Esophagus muscularis mucosa (tissue), 4 donors: ENCODE data around the gene SLC7A8. TPM values are rescaled to one million over a fixed set of nuclear protein-coding genes. Genes with fewer than 3 reads are reported as not detected.

Experiments
- DNase-seq: peaks from one replicate; pipeline ENCODE4 v3.0.0-alpha.2; 2017; ENCODE audit errors: extremely low spot score
- H3K27ac ChIP-seq, 4 donors: fragments of 200-600 bp; sonication (generic); replicated peaks in 1 of 4; 1 replicate in 3 of 4; 2 replicates in 1 of 4; pipeline ENCODE4 v1.5.1; 2016 to 2019; ENCODE audit warnings: mild to moderate bottlenecking in 1 of 4
- H3K27me3 ChIP-seq, 4 donors: fragments of 200-600 bp; sonication (generic); one replicate each; pipeline versions ENCODE4 v1.5.1 to v1.6.0; 2016 to 2019
- H3K36me3 ChIP-seq, 4 donors: fragments of 200-600 bp; sonication (generic); one replicate each; pipeline ENCODE4 v1.5.1; 2016 to 2019
- H3K4me1 ChIP-seq, 4 donors: fragments of 200-600 bp; sonication (generic); one replicate each; pipeline ENCODE4 v1.5.1; 2016 to 2019
- H3K4me3 ChIP-seq, 4 donors: fragments of 200-600 bp; sonication (generic); 1 replicate in 2 of 4; 2 replicates in 2 of 4; pipeline ENCODE4 v1.5.1; 2016 to 2019; ENCODE audit warnings: mild to moderate bottlenecking in 4 of 4, moderate library complexity in 1 of 4
- H3K9me3 ChIP-seq, 4 donors: fragments of 200-600 bp; sonication (generic); 1 replicate in 3 of 4; 2 replicates in 1 of 4; pipeline ENCODE4 v1.5.1; 2016 to 2019
- CTCF ChIP-seq, 3 experiments: fragments of 200-600 bp in 2 of 3; fragments of 450-650 bp in 1 of 3; sonication (generic) in 2 of 3; IDR thresholded peaks; one replicate each; pipeline ENCODE4 v1.5.1; 2017 to 2019; ENCODE audit warnings: antibody characterized with exemption in 3 of 3, mild to moderate bottlenecking in 2 of 3, moderate library complexity in 1 of 3
- EP300 ChIP-seq: sonication (generic); formaldehyde crosslinking; IDR thresholded peaks from one replicate; pipeline ENCODE4 v1.6.1; 2017; ENCODE audit warnings: antibody characterized with exemption
- POLR2A ChIP-seq: fragments of 450-650 bp; IDR thresholded peaks from one replicate; pipeline ENCODE4 v1.6.1; 2017; ENCODE audit warnings: antibody characterized with exemption, moderate library complexity, mild to moderate bottlenecking, low read depth
- POLR2AphosphoS5 ChIP-seq, 2 donors: sonication (generic); formaldehyde crosslinking; IDR thresholded peaks; one replicate each; pipeline ENCODE4 v1.6.1; 2017; ENCODE audit warnings: antibody characterized with exemption in 2 of 2
- WGBS: methylation state at CpG from one replicate; pipeline ENCODE4 v1.1.5; 2018; 5-methylcytosine and 5-hydroxymethylcytosine counted together
- intact Hi-C: fragments of 100-400 bp; cut with DNase I; formaldehyde crosslinking; loops from one replicate; pipeline ENCODE4 v1.15.1; 2023
- total RNA-seq, 4 donors: library from RNA; depleted of rRNA; stranded (reverse); fragments of >200 nt; gene quantifications; one replicate each; pipeline versions ENCODE4 v1.1.0 to v1.2.1, GENCODE V29; 2016

The SLC7A8 gene
- total RNA-seq, 4 donors from 2014 or later: 19.5 to 48.3 (median 32.5) TPM

GRCh38 chr14:23162005-23162404 lies 21.5 kb downstream of the SLC7A8 start:
- TF ChIP-seq EP300 (no peak), CTCF (IDR thresholded peaks at IDR 0.05) (no peak), POLR2AphosphoS5 (IDR thresholded peaks at IDR 0.05) (no peak), POLR2A (no peak)
- intact Hi-C loops: no loop called here
- H3K36me3 ChIP-seq: peaks cover 6 to 66% (median 43%) of the 10 kb centered on the region in 4 donors

DNA sequence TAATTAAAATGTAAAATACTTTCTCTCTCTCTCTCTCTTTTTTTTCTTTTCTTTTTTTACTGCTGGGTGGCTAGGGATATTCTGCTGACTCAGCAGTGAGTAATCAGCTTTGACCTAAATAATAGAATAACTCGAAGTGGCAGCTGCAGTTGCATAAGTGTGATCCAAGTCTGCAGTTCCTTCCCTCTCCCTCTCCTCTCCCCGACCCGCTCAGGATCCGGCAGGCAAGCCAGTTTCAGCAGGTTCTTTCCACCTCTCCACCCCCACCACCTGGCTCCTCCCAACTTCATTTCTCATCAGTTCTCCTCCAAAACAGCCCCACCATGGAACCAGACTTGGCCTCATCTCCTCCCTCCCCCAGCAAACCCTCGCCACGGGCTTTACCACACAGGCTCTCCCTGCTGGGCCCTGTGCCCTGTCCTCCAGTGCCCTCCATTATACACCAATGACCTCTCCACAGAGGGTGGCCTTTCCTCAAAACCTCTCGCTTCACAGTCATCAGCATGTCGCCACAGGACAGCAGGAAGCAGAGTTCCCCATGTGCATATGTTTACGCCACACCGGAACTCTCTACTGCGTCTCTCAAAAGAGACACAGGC lies 22.4 kb downstream of the SLC7A8 start:
- peak overlapping the region; percentile 47 to 73 (median 58) for H3K27ac ChIP-seq
- intact Hi-C loops: no loop called here

More at GRCh38 chr14:23162005-23162404, 21.5 kb downstream of the SLC7A8 start:
- Histone ChIP-seq H3K27ac (no peak overlapping the region), H3K9me3 (no peaks in the 10 kb centered on the region), H3K27me3 (no peaks in the 10 kb centered on the region), H3K4me1 (peaks cover 7 to 16% (median 14%) of the 10 kb centered on the region in 4 donors), H3K4me3 (no peak overlapping the region)
- WGBS: 78% methylated on average over 5 of the region's 5 CpGs
- no peak for DNase-seq

GRCh38 chr14:23159532-23159931 lies 23.9 kb downstream of the SLC7A8 start:
- Histone ChIP-seq H3K27me3 (no peaks in the 10 kb centered on the region), H3K27ac (no peak overlapping the region), H3K4me1 (peaks cover 14 to 33% (median 31%) of the 10 kb centered on the region in 4 donors), H3K9me3 (no peaks in the 10 kb centered on the region), H3K4me3 (no peak overlapping the region), H3K36me3 (peaks cover 0 to 41% (median 20%) of the 10 kb centered on the region in 4 donors)
- no peak for DNase-seq
- intact Hi-C loops: no loop called here
- no peak for TF ChIP-seq POLR2A
- TF ChIP-seq POLR2AphosphoS5 (IDR thresholded peaks at IDR 0.05): no peak
- no peak for TF ChIP-seq EP300
- 73% methylated on average over 1 of the region's 1 CpG for WGBS

More for the DNA sequence above, 22.4 kb downstream of the SLC7A8 start:
- no peaks in the 10 kb centered on the region for H3K9me3 ChIP-seq
- no peak overlapping the region for H3K4me3 ChIP-seq
- H3K4me1 ChIP-seq: peaks cover 7 to 18% (median 16%) of the 10 kb centered on the region in 4 donors
- DNase-seq: no peak
- H3K36me3 ChIP-seq: peaks cover 5 to 56% (median 33%) of the 10 kb centered on the region in 4 donors
- no peaks in the 10 kb centered on the region for H3K27me3 ChIP-seq
- WGBS: 39% methylated on average over 11 of the region's 11 CpGs
- TF ChIP-seq POLR2AphosphoS5 (IDR thresholded peaks at IDR 0.05) (peak in 1 of 2 donors; percentile 35), CTCF (IDR thresholded peaks at IDR 0.05) (no peak)

DNA sequence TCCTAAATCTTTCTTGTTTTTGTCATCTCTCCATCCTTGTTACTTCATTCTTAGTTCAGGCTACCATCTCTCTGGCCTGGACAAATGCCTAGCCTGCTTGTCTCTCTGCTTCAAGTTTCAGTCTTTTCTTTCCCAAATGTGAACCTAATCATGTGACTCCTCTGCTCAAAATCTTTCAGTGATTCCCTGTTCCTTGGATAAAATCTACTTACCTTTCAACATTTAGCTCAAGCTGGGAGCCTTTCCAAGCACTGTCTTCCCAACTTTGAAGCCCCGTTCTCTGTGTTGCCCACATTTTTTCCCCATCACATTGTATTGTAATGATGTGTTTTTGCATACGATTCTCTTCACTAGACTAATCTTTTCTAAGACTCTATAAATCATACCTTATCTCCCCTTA lies 24.7 kb downstream of the SLC7A8 start:
- WGBS: 73% methylated on average over 2 of the region's 2 CpGs
- Histone ChIP-seq H3K36me3 (peaks cover 0 to 34% (median 13%) of the 10 kb centered on the region in 4 donors), H3K27ac (no peak overlapping the region), H3K9me3 (no peaks in the 10 kb centered on the region), H3K4me3 (no peak overlapping the region), H3K4me1 (peaks cover 14 to 41% (median 38%) of the 10 kb centered on the region in 4 donors), H3K27me3 (no peaks in the 10 kb centered on the region)
- TF ChIP-seq POLR2AphosphoS5 (IDR thresholded peaks at IDR 0.05) (no peak), EP300 (no peak), CTCF (IDR thresholded peaks at IDR 0.05) (no peak), POLR2A (no peak)
- no peak for DNase-seq
- intact Hi-C loops: no loop called here

GRCh38 chr14:23154964-23155587 lies 28.4 kb downstream of the SLC7A8 start:
- WGBS: 28% methylated on average over 10 of the region's 10 CpGs
- Histone ChIP-seq H3K36me3 (peaks cover 0 to 28% (median 9%) of the 10 kb centered on the region in 4 donors), H3K4me3 (peak overlapping the region; percentile 35 to 54 (median 44)), H3K9me3 (no peaks in the 10 kb centered on the region), H3K4me1 (peaks cover 32 to 62% (median 59%) of the 10 kb centered on the region in 4 donors), H3K27me3 (no peaks in the 10 kb centered on the region), H3K27ac (peak overlapping the region; percentile 90 to 94 (median 92))
- peak; percentile 95 for DNase-seq
- peak; percentile 17 for TF ChIP-seq POLR2A
- TF ChIP-seq POLR2AphosphoS5 (IDR thresholded peaks at IDR 0.05): peak; percentile 87 to 92
- TF ChIP-seq CTCF (IDR thresholded peaks at IDR 0.05): peak in 1 of 3 experiments; percentile 16
- no peak for TF ChIP-seq EP300
- intact Hi-C loops: no loop called here
